ENCODE data around the gene B4GALNT1. TPM values are rescaled to one million over a fixed set of nuclear protein-coding genes. Genes with fewer than 3 reads are reported as not detected.
"Not testable (repeated sequence)": the region's sequence is repeated elsewhere in the genome, so short reads cannot be mapped to it uniquely, and the experiment has no call there.

B4GALNT1 gene
- total RNA-seq, 1 donor = 3.0 TPM

- no peak for TF ChIP-seq CTCF (IDR thresholded peaks at IDR 0.05; ENCODE audit: insufficient read depth, low read depth, low read length)
- no peak overlapping the region for H3K4me3 ChIP-seq (ENCODE audit: low read depth, low read length)
- DNase-seq (ENCODE audit: low read depth) = no peak
Observed at GRCh38 chr12:57618966-57619433, 14.0 kb downstream of the B4GALNT1 start.

- not testable (repeated sequence) for DNase-seq (ENCODE audit: low read depth); H3K4me3 ChIP-seq (ENCODE audit: low read depth, low read length)
Observed at GRCh38 chr12:57618431-57618830, 14.6 kb downstream of the B4GALNT1 start.

GRCh38 chr12:57617942-57618341, 15.1 kb downstream of the B4GALNT1 start:
- no peak for TF ChIP-seq CTCF (IDR thresholded peaks at IDR 0.05; ENCODE audit: insufficient read depth, low read depth, low read length)
- H3K4me3 ChIP-seq (ENCODE audit: low read depth, low read length) = no peak overlapping the region
- no peak for DNase-seq (ENCODE audit: low read depth)

GRCh38 chr12:57616383-57617101, 16.5 kb downstream of the B4GALNT1 start:
- no peak for DNase-seq (ENCODE audit: low read depth)
- TF ChIP-seq CTCF (IDR thresholded peaks at IDR 0.05; ENCODE audit: insufficient read depth, low read depth, low read length) = no peak
- H3K4me3 ChIP-seq (ENCODE audit: low read depth, low read length) = no peak overlapping the region

- no peak overlapping the region for H3K4me3 ChIP-seq (ENCODE audit: low read depth, low read length)
- no peak for DNase-seq (ENCODE audit: low read depth)
- TF ChIP-seq CTCF (IDR thresholded peaks at IDR 0.05; ENCODE audit: insufficient read depth, low read depth, low read length) = no peak
Observed at GRCh38 chr12:57615637-57616036, 17.4 kb downstream of the B4GALNT1 start.

- no peak for DNase-seq (ENCODE audit: low read depth)
- no peak overlapping the region for H3K4me3 ChIP-seq (ENCODE audit: low read depth, low read length)
- TF ChIP-seq CTCF (IDR thresholded peaks at IDR 0.05; ENCODE audit: insufficient read depth, low read depth, low read length) = no peak
Observed at GRCh38 chr12:57614948-57615500, 18.0 kb downstream of the B4GALNT1 start.

- no peak for DNase-seq (ENCODE audit: low read depth)
- TF ChIP-seq CTCF (IDR thresholded peaks at IDR 0.05; ENCODE audit: insufficient read depth, low read depth, low read length) = no peak
- no peak overlapping the region for H3K4me3 ChIP-seq (ENCODE audit: low read depth, low read length)
Observed at GRCh38 chr12:57614178-57614947, 18.6 kb downstream of the B4GALNT1 start.
